Cardiac muscle cell (in vitro differentiated cells and primary cell): Measurements from ENCODE around the gene TMEM208. TPM values are rescaled to one million over a fixed set of nuclear protein-coding genes. Genes with fewer than 3 reads are reported as not detected.

Source experiments
- DNase-seq, 2 donors: peaks; one replicate each; pipeline versions ENCODE4 v3.0.0 to v3.0.0-alpha.2; 2010 to 2017; ENCODE audit warnings: low read depth in 1 of 2, low spot score in 1 of 2
- H3K27ac ChIP-seq: fragments of 200-600 bp; sonication (generic); 2 replicates; pipeline ENCODE4 v1.5.1; 2016
- H3K27me3 ChIP-seq: fragments of 200-600 bp; sonication (generic); 2 replicates; pipeline ENCODE4 v1.6.0; 2016; ENCODE audit warnings: control low read depth
- H3K36me3 ChIP-seq: fragments of 200-600 bp; sonication (generic); 2 replicates; pipeline ENCODE4 v1.5.1; 2016; ENCODE audit warnings: control low read depth
- H3K4me1 ChIP-seq: fragments of 200-600 bp; sonication (generic); 2 replicates; pipeline ENCODE4 v1.8.1; 2017; ENCODE audit warnings: low read depth, mild to moderate bottlenecking, mixed run types
- H3K4me3 ChIP-seq: fragments of 200-600 bp; sonication (generic); 2 replicates; pipeline ENCODE4 v1.5.1; 2016; ENCODE audit warnings: mild to moderate bottlenecking
- H3K9me3 ChIP-seq: fragments of 200-600 bp; sonication (generic); 2 replicates; pipeline ENCODE4 v1.5.1; 2017; ENCODE audit warnings: low read depth, mild to moderate bottlenecking, control low read depth
- polyA plus RNA-seq: library from polyadenylated mRNA; unstranded; fragments of >200 nt; fragmentation: Nextera tagmentation; extraction: Ambion mirVana; gene quantifications from 2 replicates; pipeline ENCODE4 v1.2.1, GENCODE V29; 2016
- total RNA-seq: library from RNA; depleted of rRNA; stranded (reverse); fragments of >200 nt; gene quantifications from 2 replicates; pipeline ENCODE4 v1.2.3, GENCODE V29; 2016
- TF ChIP-seq, protein P1 (sequence below): IDR thresholded peaks from 2 replicates; pipeline ENCODE4 v1.5.1; 2012; ENCODE audit warnings: low read depth, mild to moderate bottlenecking, low read length

The TMEM208 gene
- total and polyA plus RNA-seq, 2 experiments from 2014 or later, result 29.6 to 89.0 TPM

DNA sequence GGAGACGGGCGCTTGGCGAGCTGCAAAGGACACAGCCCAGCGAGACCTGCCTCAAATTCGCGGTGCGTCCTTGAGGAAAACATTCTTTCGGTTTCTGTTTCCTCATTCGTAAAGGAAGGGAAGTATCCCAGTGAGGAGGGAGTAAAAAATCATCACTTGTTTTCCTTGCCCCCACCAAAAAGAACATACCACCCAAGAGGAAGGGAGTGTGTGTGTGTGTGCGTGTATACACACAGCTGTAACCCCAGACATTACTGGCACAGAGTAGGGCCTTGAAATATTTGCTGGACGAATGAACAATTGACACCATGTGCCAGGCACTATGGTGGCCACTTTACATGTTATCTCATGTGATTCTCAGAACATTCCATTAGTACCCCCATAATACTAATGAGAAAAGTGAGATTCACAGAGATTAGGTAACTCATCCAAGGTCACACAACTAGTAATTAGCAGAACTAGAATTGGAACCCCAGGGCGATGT lies 41.2 kb upstream of the TMEM208 start:
- TF ChIP-seq, protein P1, sequence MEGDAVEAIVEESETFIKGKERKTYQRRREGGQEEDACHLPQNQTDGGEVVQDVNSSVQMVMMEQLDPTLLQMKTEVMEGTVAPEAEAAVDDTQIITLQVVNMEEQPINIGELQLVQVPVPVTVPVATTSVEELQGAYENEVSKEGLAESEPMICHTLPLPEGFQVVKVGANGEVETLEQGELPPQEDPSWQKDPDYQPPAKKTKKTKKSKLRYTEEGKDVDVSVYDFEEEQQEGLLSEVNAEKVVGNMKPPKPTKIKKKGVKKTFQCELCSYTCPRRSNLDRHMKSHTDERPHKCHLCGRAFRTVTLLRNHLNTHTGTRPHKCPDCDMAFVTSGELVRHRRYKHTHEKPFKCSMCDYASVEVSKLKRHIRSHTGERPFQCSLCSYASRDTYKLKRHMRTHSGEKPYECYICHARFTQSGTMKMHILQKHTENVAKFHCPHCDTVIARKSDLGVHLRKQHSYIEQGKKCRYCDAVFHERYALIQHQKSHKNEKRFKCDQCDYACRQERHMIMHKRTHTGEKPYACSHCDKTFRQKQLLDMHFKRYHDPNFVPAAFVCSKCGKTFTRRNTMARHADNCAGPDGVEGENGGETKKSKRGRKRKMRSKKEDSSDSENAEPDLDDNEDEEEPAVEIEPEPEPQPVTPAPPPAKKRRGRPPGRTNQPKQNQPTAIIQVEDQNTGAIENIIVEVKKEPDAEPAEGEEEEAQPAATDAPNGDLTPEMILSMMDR, result no peak
- peaks cover 4% of the 10 kb centered on the region for H3K4me1 ChIP-seq
- no peaks in the 10 kb centered on the region for H3K36me3 ChIP-seq
- H3K27ac ChIP-seq, result no peak overlapping the region
- DNase-seq, result no peak
- no peak overlapping the region for H3K4me3 ChIP-seq
- no peaks in the 10 kb centered on the region for H3K9me3 ChIP-seq
- H3K27me3 ChIP-seq, result peaks cover 7% of the 10 kb centered on the region

DNA sequence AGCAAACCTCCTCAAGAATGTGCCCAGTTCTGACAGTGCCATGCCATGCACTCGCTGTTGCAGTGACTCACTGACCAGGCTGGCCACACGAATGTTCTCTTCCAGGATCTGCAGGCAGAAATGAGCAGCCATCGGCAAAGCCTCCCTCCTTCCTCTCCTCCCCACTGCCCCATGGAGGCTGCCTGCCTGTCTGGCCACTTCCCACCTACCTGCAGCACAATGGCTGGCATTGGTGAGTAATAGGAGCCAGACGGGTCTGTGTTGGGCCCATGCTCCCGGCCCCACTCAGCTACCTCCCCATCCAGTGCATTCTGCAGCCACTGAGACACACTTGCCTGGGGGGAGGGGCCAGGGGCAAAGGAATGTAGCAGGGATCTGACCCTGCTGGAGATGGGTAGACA lies 40.4 kb upstream of the TMEM208 start:
- H3K4me1 ChIP-seq, result peaks cover 4% of the 10 kb centered on the region
- no peak overlapping the region for H3K27ac ChIP-seq
- peaks cover 7% of the 10 kb centered on the region for H3K27me3 ChIP-seq
- TF ChIP-seq, protein P1, result no peak
- no peaks in the 10 kb centered on the region for H3K9me3 ChIP-seq
- DNase-seq, result no peak
- H3K36me3 ChIP-seq, result no peaks in the 10 kb centered on the region
- no peak overlapping the region for H3K4me3 ChIP-seq

DNA sequence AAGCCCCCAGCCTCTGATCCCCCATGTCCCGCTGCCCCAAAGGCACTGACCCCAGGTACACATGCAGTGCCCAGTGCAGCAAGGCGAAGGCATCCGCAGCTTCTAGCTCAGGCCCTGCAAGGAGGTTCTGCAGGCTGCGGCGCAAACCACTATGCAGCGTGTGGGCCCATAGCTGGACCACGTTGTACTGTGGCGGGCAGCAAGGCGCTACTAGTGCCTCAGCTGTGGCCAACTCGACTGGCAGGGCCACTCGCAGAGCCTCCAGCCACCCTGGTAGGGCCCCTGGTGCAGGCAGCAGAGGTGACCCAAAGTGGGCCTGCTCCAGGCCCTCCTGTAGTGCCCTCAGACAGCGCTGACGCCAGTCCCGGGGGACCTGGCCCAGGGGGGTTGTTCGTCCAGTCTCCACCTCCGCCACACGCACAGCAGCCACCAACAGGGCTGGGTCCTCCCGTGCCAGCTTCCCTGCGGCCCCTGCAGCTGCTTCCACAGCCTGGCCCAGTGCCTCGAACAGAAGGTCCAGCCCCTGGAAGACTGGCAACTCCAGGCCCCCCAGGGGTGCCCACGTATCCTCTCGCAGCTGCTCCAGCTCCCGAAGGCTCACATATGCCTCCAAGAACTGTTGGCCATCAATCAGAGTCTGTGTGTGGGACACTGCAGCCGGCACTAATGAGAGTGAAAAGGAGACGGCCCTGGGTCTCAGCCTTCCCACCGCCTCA lies 39.6 kb upstream of the TMEM208 start:
- H3K4me1 ChIP-seq, result peaks cover 4% of the 10 kb centered on the region
- DNase-seq, result no peak
- no peaks in the 10 kb centered on the region for H3K36me3 ChIP-seq
- H3K4me3 ChIP-seq, result no peak overlapping the region
- no peaks in the 10 kb centered on the region for H3K9me3 ChIP-seq
- peaks cover 7% of the 10 kb centered on the region for H3K27me3 ChIP-seq
- TF ChIP-seq, protein P1, result no peak
- H3K27ac ChIP-seq, result no peak overlapping the region

DNA sequence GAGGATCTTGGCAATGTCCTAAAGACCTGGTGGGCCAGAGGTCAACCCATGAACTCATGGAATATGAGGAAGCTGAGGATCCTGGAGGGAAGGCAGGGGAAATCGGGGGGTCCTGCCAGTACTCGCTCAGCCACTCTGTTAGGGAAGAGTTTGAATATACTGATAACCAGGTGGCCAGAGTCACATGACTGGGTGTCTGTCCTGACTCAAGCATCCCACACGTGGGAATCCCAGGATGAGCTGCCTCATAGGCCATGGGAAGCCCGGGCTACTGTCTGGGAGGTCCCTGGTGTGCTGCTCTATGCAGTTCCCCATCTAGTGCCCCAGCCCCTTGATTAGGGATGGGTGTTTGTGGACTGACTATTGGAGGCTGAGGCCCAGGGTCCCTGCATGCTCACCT lies 38.6 kb upstream of the TMEM208 start:
- Histone ChIP-seq H3K27ac (no peak overlapping the region), H3K9me3 (no peaks in the 10 kb centered on the region), H3K36me3 (no peaks in the 10 kb centered on the region), H3K4me3 (no peak overlapping the region), H3K27me3 (peaks cover 7% of the 10 kb centered on the region), H3K4me1 (peaks cover 7% of the 10 kb centered on the region)
- TF ChIP-seq, protein P1, result no peak
- no peak for DNase-seq

DNA sequence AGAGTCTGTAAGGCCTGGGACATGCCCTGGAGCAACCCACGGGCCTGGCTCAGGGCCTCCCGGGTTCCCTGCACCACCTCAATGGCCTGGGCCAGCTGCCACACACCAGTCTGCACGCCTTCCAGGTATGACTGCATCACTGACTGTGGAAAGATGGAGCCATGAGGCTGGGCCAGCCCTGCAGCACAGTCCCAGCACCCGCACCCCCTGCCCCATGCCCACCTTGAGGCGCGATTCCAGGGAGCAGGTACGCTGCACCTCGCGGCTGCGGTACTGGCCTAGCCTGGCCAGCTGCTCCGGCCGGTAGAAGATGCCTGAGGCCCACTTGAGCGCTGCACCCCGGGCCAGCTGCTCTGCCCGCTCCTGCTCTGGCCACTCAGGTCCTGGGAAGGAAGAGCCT lies 38.1 kb upstream of the TMEM208 start:
- peaks cover 7% of the 10 kb centered on the region for H3K27me3 ChIP-seq
- no peak overlapping the region for H3K27ac ChIP-seq
- no peak for DNase-seq
- H3K4me3 ChIP-seq, result no peak overlapping the region
- no peaks in the 10 kb centered on the region for H3K36me3 ChIP-seq
- peaks cover 7% of the 10 kb centered on the region for H3K4me1 ChIP-seq
- TF ChIP-seq, protein P1, result no peak
- no peaks in the 10 kb centered on the region for H3K9me3 ChIP-seq
